Trophoblast cell (in vitro differentiated cells and primary cell): ENCODE measurements around the gene CCDC142.

Experiments used
- DNase-seq, 2 donors: peaks; one replicate each; pipeline ENCODE4 v3.0.0-alpha.2; 2016
- H2AFZ ChIP-seq: 2 replicates; pipeline ENCODE4 v1.6.1; 2013; ENCODE audit warnings: low read length, moderate library complexity, mild to moderate bottlenecking; ENCODE audit not compliant: insufficient read depth, poor library complexity
- H2AK5ac ChIP-seq: 2 replicates; pipeline ENCODE4 v1.6.1; 2013; ENCODE audit warnings: mild to moderate bottlenecking, low read length
- H2BK120ac ChIP-seq: 2 replicates; pipeline ENCODE4 v1.6.1; 2013; ENCODE audit warnings: low read length, mild to moderate bottlenecking, moderate library complexity; ENCODE audit not compliant: insufficient read depth, poor library complexity
- H2BK12ac ChIP-seq: 2 replicates; pipeline ENCODE4 v1.6.1; 2013; ENCODE audit warnings: mild to moderate bottlenecking, low read length, moderate library complexity
- H2BK5ac ChIP-seq: 2 replicates; pipeline ENCODE4 v1.6.1; 2013; ENCODE audit warnings: low read length, low read depth, moderate library complexity, mild to moderate bottlenecking; ENCODE audit not compliant: poor library complexity
- H3K14ac ChIP-seq: 2 replicates; pipeline ENCODE4 v1.6.1; 2013; ENCODE audit warnings: mild to moderate bottlenecking, low read length
- H3K18ac ChIP-seq: 2 replicates; pipeline ENCODE4 v1.6.1; 2013; ENCODE audit warnings: mild to moderate bottlenecking, low read length
- H3K23ac ChIP-seq: 2 replicates; pipeline ENCODE4 v1.6.1; 2013; ENCODE audit warnings: low read length
- H3K27ac ChIP-seq: 2 replicates; pipeline ENCODE4 v1.5.1; 2013; ENCODE audit warnings: low read depth, mild to moderate bottlenecking, inconsistent platforms, low read length, moderate library complexity
- H3K27me3 ChIP-seq: 2 replicates; pipeline ENCODE4 v1.6.1; 2013; ENCODE audit warnings: inconsistent platforms, mild to moderate bottlenecking, low read length, moderate library complexity; ENCODE audit not compliant: insufficient read depth
- H3K36me3 ChIP-seq, 2 experiments: 1 replicate in 1 of 2; 2 replicates in 1 of 2; pipeline ENCODE4 v1.6.1; 2013; ENCODE audit warnings: low read length in 2 of 2, mild to moderate bottlenecking in 2 of 2, moderate library complexity in 1 of 2; ENCODE audit not compliant: insufficient read depth in 2 of 2, control insufficient read depth in 1 of 2
- H3K4ac ChIP-seq: 2 replicates; pipeline ENCODE4 v1.6.1; 2013; ENCODE audit warnings: low read depth, mild to moderate bottlenecking, low read length, moderate library complexity
- H3K4me1 ChIP-seq, 2 experiments: 1 replicate in 1 of 2; 2 replicates in 1 of 2; pipeline ENCODE4 v1.6.1; 2013; ENCODE audit warnings: low read length in 2 of 2, mild to moderate bottlenecking in 2 of 2, moderate library complexity in 1 of 2; ENCODE audit not compliant: insufficient read depth in 2 of 2, control insufficient read depth in 1 of 2
- H3K4me2 ChIP-seq: 2 replicates; pipeline ENCODE4 v1.6.1; 2013; ENCODE audit warnings: inconsistent platforms, mild to moderate bottlenecking, low read length, moderate library complexity
- H3K4me3 ChIP-seq: 2 replicates; pipeline ENCODE4 v1.5.1; 2013; ENCODE audit warnings: mild to moderate bottlenecking, low read depth, low read length, inconsistent platforms
- H3K79me1 ChIP-seq: one replicate; pipeline ENCODE4 v1.6.1; 2013; ENCODE audit warnings: low read length
- H3K79me2 ChIP-seq: 2 replicates; pipeline ENCODE4 v1.6.1; 2013; ENCODE audit warnings: low read length, mild to moderate bottlenecking; ENCODE audit not compliant: control insufficient read depth, insufficient read depth, poor library complexity
- H3K9ac ChIP-seq: 2 replicates; pipeline ENCODE4 v1.6.1; 2013; ENCODE audit warnings: mild to moderate bottlenecking, low read length
- H3K9me3 ChIP-seq: 2 replicates; pipeline ENCODE4 v1.6.1; 2013; ENCODE audit warnings: low read depth, mild to moderate bottlenecking, control low read depth, inconsistent platforms, low read length; ENCODE audit not compliant: insufficient read depth
- H4K12ac ChIP-seq: 2 replicates; pipeline ENCODE4 v1.6.1; 2013; ENCODE audit warnings: low read depth, mild to moderate bottlenecking, low read length, moderate library complexity
- H4K8ac ChIP-seq: 2 replicates; pipeline ENCODE4 v1.6.1; 2013; ENCODE audit warnings: low read depth, mild to moderate bottlenecking, low read length, moderate library complexity
- H4K91ac ChIP-seq: one replicate; pipeline ENCODE4 v1.6.1; 2013; ENCODE audit warnings: low read depth, mild to moderate bottlenecking, low read length, moderate library complexity
- WGBS: extraction: QIAGEN DNeasy Blood & Tissue Kit; methylation state at CpG from one replicate; pipeline ENCODE4 v1.1.7; 2013; ENCODE audit warnings: missing lambda C conversion rate; ENCODE audit not compliant: insufficient read length, insufficient coverage; ENCODE audit errors: extremely low coverage; 5-methylcytosine and 5-hydroxymethylcytosine counted together

CCDC142 gene

GRCh38 chr2:74474899-74475298 is 7.9 kb downstream of the CCDC142 start:
- Histone ChIP-seq H3K4ac (no peak overlapping the region), H3K23ac (no peak overlapping the region), H2BK12ac (no peak overlapping the region), H3K4me3 (no peak overlapping the region), H2AFZ (no peak overlapping the region), H3K14ac (no peak overlapping the region), H4K12ac (no peak overlapping the region), H3K4me2 (no peak overlapping the region), H2BK120ac (no peak overlapping the region), H4K8ac (no peak overlapping the region), H3K27me3 (no peaks in the 10 kb centered on the region), H3K4me1 (peaks cover 5 to 7% of the 10 kb centered on the region in 2 experiments), H2BK5ac (no peak overlapping the region), H3K18ac (no peak overlapping the region), H3K79me2 (peaks cover 3% of the 10 kb centered on the region), H3K79me1 (peaks cover 9% of the 10 kb centered on the region), H3K27ac (no peak overlapping the region), H3K9me3 (peaks cover 1% of the 10 kb centered on the region), H3K36me3 (peaks cover 19 to 21% of the 10 kb centered on the region in 2 experiments), H4K91ac (no peak overlapping the region), H2AK5ac (no peak overlapping the region), H3K9ac (no peak overlapping the region)
- no CpG with 5 or more reads among the region's 5 CpGs for WGBS
- no peak for DNase-seq

GRCh38 chr2:74474481-74474880 is 8.3 kb downstream of the CCDC142 start:
- DNase-seq: no peak
- H4K91ac ChIP-seq: no peak overlapping the region
- no peak overlapping the region for H2BK12ac ChIP-seq
- no peak overlapping the region for H4K8ac ChIP-seq
- no peaks in the 10 kb centered on the region for H3K27me3 ChIP-seq
- no peak overlapping the region for H2AFZ ChIP-seq
- no peak overlapping the region for H2BK5ac ChIP-seq
- no peak overlapping the region for H4K12ac ChIP-seq
- peaks cover 5 to 7% of the 10 kb centered on the region in 2 experiments for H3K4me1 ChIP-seq
- H3K79me1 ChIP-seq: peaks cover 9% of the 10 kb centered on the region
- no peak overlapping the region for H3K23ac ChIP-seq
- no peak overlapping the region for H3K14ac ChIP-seq
- H3K36me3 ChIP-seq: peaks cover 19% of the 10 kb centered on the region in 2 experiments
- H3K4me3 ChIP-seq: no peak overlapping the region
- no peak overlapping the region for H3K4me2 ChIP-seq
- H3K4ac ChIP-seq: no peak overlapping the region
- WGBS: no CpG with 5 or more reads among the region's 6 CpGs
- no peak overlapping the region for H2AK5ac ChIP-seq
- H3K79me2 ChIP-seq: peaks cover 3% of the 10 kb centered on the region
- H3K27ac ChIP-seq: no peak overlapping the region
- H3K9me3 ChIP-seq: peaks cover 1% of the 10 kb centered on the region
- no peak overlapping the region for H3K9ac ChIP-seq
- H3K18ac ChIP-seq: no peak overlapping the region
- H2BK120ac ChIP-seq: no peak overlapping the region

GRCh38 chr2:74472945-74473258 is 9.9 kb downstream of the CCDC142 start:
- H2AFZ ChIP-seq: peak overlapping the region; percentile 52
- peak overlapping the region; percentile 78 for H3K27ac ChIP-seq
- DNase-seq: no peak
- peak overlapping the region; percentile 67 for H3K4me2 ChIP-seq
- no peak overlapping the region for H3K23ac ChIP-seq
- H3K79me2 ChIP-seq: peaks cover 3% of the 10 kb centered on the region
- H4K12ac ChIP-seq: peak overlapping the region; percentile 33
- H4K8ac ChIP-seq: peak overlapping the region; percentile 55
- H3K9ac ChIP-seq: peak overlapping the region; percentile 69
- H3K4ac ChIP-seq: peak overlapping the region; percentile 41
- no peak overlapping the region for H3K18ac ChIP-seq
- peaks cover 9% of the 10 kb centered on the region for H3K79me1 ChIP-seq
- H3K36me3 ChIP-seq: peaks cover 17 to 19% of the 10 kb centered on the region in 2 experiments
- no peak overlapping the region for H2BK12ac ChIP-seq
- peak overlapping the region; percentile 36 for H2AK5ac ChIP-seq
- peaks cover 1% of the 10 kb centered on the region for H3K9me3 ChIP-seq
- no peak overlapping the region for H2BK5ac ChIP-seq
- peak overlapping the region; percentile 90 for H3K4me3 ChIP-seq
- H3K27me3 ChIP-seq: no peaks in the 10 kb centered on the region
- H3K4me1 ChIP-seq: peaks cover 5 to 7% of the 10 kb centered on the region in 2 experiments
- WGBS: no CpG with 5 or more reads among the region's 7 CpGs
- peak overlapping the region; percentile 82 for H4K91ac ChIP-seq
- H2BK120ac ChIP-seq: no peak overlapping the region
- H3K14ac ChIP-seq: peak overlapping the region; percentile 3

- Histone ChIP-seq H3K79me2 (peaks cover 3% of the 10 kb centered on the region), H3K4ac (peak within 1 kb of the TSS; percentile 54), H3K27ac (peak within 1 kb of the TSS; percentile 78), H2BK120ac (no peak within 1 kb of the TSS), H2AFZ (peak within 1 kb of the TSS; percentile 74), H2AK5ac (peak within 1 kb of the TSS; percentile 66), H3K9ac (peak within 1 kb of the TSS; percentile 83), H3K27me3 (no peaks in the 10 kb centered on the region), H3K4me2 (peak within 1 kb of the TSS; percentile 67), H3K36me3 (peaks cover 13 to 15% of the 10 kb centered on the region in 2 experiments), H3K79me1 (peaks cover 9% of the 10 kb centered on the region), H3K9me3 (peaks cover 1% of the 10 kb centered on the region), H3K14ac (peak within 1 kb of the TSS; percentile 85), H3K18ac (peak within 1 kb of the TSS; percentile 76), H2BK5ac (peak within 1 kb of the TSS; percentile 37), H4K91ac (peak within 1 kb of the TSS; percentile 82), H3K4me3 (peak within 1 kb of the TSS; percentile 90), H4K8ac (peak within 1 kb of the TSS; percentile 90), H4K12ac (peak within 1 kb of the TSS; percentile 85), H2BK12ac (no peak within 1 kb of the TSS), H3K23ac (peak within 1 kb of the TSS; percentile 0), H3K4me1 (peaks cover 5 to 7% of the 10 kb centered on the region in 2 experiments)
- DNase-seq: peak; percentile 94 to 98
- WGBS: no CpG with 5 or more reads among the region's 66 CpGs
Measured at GRCh38 chr2:74472086-74472944, 10.5 kb downstream of the CCDC142 start, which contains the start of gene MRPL53. Gene MRPL53 (minus strand): TSS chr2:74472680. CDS start chr2:74472660, 20 bp downstream.
